ENCODE measurements around the gene SWI5.
"Not testable (repeated sequence)": the region's sequence is repeated elsewhere in the genome, so short reads cannot be mapped to it uniquely, and the experiment has no call there.

The SWI5 gene

DNA sequence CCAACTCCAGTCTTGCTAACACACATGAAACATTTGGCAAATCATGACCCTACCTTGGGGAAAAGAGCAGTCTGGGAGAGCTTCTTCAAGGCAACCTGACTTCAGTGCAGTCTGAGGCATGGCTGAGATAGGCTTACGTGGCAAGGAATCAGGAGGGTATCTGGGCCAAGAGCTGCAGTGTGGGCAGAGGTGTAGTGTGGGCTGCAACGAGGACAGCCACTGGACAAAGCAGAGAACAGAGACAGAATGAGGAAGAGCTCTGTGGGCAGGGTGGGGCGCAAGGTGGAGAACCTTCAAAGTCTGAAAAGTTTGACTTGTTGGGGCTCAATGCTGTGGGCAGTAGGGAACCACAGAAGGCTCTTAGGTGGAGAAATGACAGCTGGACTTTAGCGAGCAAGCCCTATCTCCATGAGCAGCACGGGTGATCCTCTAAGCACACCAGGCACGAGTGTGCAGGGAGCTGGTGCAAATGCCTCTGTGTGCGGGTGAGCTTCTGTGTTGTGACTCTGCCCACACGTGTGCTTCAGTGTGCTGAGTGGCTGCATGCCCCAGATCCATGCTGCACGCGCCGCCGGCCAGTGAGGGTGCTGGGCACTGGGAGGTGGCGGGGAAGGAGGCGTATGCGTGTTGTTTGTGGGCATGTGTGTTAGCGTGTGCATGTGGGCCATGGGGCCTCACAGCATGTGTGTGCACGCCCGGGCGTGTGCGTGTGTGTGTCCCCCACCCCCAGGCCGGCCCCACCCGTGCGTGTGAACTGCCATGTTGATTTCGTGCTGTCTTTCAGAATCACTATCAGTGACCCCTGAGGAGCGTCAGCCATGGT lies 23.5 kb upstream of the SWI5 start:
- DNase-seq: no peak

DNA sequence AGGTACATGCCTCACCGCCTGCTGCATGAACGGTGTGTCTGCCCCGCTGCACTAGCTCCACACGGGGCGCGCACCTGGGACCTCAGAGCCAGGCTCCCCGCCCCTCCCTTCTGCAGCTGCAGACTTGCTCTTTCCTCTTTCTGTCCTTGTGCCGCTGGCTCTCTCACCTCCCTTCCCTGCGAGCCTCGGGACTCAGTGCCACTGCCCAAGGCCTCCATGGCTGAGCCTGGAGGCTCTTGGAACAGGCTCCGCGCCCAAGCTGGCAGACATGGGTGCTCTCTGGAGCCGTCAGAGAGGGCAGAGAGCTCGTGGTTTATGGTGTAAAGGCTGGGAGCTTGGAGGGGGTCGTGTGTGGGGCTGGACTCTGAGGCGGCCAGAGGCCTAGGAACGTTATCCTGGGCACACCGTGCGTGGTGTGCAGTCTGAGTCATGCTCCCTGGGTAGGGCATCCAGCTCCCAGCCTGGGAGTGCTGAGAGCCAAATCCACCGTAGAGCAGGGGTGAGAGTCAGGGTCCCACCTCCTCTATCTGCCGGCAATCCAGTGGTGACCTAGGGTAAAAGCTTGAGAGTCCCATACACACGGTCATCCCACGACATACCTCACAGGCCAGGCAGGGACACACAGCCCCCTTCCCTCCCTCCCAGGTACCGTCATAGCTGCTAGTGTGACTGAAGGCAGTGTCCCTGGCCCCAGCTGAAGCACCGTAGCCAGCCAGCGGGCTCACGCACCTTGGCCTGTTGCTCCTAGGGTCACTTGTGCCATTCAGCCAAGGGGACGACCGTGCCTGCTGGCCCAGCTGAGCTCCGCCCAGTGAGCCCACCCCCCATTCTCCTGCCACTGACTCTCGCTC lies 22.7 kb upstream of the SWI5 start:
- DNase-seq: no peak

DNA sequence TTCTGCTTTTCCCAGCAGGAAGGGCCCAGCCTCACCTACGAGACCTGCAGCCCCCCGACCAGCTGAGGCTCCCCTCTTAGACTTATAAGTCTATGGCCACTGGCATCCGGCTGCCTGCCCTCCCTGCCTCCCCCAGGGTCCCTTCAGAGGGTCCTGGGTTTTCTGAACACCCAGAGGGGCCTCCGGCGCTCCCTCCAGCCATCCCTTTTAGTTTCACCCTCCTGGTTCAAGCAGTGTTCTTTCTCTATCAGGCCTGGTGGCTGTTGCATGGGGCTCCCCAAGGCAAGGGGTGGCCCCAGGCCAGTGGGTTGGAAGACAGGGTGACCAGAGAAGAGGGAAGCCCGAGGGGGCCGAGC lies 22.1 kb upstream of the SWI5 start:
- no peak for DNase-seq

DNA sequence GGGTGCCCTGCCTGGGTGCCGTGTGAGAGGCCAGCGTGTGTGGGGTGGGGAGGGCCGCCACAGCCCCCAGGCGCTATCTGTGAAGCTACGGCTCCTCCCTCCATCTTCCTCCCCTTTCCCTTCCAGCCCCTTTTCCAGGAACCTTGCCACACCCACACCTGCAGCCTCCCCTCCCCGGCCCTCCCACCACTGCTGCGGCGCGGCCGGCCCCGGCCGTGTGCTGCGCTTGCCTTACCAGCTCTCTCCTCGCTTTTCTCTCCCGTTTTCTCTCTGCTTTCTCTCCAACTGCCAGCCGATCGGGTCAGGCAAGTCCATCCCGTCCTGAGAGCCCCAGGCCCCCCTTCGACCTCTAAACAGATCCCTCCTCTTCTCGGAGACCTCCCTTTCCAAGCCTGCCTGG lies 21.7 kb upstream of the SWI5 start:
- no peak for DNase-seq

DNA sequence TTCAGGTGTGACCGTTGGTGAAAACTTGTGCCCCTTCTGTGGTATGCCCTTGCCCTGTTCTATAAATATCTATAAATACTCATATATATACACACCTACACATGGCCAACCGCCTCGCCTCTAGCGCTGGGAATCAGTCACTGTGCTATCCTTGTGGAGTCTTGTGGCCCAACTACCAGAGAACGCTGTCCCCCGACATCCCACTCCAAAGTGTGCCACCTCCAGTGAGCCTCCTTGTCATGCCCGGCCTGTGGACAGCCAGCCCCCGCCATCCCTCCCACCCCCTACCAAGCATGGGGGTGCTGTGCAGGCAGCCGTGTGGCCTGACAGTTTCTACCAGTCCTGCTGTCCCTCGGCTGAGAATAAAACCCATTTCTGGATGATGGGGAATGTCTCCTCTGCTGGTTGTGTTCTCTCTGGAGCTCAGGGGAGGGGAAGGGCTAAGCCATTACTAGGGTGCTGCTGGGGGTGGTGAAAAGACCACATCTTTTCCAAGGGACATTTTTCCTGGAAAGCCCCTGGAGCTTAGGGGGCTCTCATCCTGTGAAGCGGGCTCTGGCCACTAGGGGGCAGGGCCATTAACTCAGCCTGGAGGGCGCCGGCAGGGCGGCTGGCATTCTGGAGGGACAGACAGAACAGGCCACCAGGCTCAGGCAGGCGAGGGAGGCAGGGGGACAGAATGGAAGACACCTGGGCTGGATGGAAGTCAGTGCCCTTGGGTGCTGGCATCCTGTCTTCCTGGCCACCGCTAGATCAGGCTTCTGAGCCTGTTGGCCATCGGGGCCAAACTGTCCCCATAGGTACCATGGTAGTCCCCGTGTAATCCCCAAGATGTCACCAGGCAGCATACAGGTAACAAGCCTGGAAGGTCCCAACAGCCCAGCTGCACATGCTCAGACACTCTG lies 21.0 kb upstream of the SWI5 start:
- DNase-seq: peak; percentile 81

DNA sequence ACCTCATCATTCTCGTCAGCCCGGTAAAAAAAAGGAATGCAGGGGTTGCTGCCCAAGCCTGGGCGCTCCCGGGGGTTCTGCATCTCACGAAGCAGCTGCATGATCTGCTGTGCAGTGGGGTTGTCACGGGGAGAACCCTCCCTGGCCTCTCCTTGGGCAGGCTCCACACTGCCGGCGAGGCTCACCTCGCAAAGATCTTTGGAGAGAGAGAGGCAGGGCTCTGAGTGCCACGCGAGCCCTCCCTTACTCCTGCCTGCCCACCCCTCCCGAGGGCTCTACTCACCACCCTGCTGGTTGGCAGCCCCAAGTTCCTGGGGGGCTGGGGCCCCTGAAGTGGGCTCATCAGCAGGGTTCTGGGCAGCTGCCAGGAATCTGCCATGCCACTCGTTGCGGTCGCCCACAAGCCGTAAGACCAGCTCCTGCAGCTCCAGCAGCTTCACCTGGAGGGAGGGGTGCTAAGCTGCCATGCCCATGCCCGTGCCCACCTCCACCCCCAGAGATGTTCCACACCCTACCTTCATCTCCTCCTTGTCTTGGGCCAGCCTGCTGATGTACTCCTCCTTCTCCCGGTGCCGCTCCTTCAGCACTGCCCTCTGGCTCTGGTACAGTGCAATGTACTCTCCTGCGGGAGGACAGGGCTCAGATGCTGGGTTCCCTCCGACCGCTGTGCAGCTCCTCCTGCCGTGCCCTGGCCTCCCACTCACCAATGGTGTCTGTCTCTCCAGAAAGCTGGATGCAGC lies 18.8 kb upstream of the SWI5 start:
- DNase-seq: no peak

DNA sequence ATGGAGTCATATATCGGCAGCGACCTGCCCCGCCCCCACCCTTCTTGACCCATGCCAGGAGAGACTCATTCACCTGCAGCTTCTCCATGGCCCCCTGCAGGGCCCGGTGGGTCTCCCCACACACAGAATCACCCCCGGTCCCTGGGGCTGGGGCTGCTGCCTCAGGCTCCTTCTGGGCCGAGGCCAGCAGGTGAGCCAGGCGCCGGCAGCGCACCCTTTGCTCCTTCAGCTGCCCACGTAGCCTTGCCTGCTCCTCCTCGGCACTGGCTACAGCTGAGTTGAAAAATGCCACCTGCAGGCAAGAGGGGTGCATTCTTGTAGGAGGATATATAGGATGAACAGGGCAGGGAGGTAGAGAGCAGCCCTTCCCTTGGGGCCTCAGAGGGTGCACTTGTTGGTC lies 18.2 kb upstream of the SWI5 start:
- DNase-seq: no peak

DNA sequence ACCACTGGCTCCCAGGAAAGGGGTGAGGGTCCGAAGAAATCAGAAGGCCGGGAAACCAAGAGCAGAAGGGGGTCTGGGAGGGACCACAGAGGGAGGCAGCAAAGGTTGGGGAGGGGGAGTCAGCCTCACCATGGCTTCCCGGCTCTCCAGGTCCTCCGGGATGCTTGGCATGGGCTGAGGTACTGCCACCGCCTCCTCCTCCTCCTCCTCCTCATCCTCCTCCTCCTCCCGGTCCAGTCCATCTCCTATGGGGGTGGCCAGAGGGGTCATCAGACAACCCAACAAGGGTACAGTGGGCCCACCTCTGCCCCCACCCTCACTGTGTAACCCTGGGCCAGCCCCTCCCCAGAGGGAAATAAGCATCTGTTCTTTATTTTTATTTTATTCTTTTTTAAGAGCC lies 17.8 kb upstream of the SWI5 start:
- DNase-seq: no peak

DNA sequence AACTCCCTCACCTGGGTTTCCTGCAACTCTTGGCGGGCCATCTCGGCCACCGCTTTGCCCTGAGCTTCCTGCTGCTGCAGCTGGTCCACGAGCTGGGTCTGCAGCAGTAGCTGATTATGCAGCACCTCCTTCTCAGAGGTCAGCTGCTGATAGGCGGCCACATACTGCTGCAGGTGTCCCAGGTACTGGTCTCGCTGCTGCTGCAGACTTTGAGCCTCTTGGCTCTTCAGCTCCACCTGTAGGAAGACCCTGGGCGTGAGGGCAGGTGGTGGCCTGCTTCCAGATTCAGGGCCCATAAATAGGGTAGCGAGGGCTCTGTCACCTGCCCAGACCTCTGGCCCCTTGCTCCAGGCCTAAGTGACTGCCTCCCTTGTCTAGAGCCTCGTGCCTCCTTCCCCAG lies 16.9 kb upstream of the SWI5 start:
- DNase-seq: no peak

DNA sequence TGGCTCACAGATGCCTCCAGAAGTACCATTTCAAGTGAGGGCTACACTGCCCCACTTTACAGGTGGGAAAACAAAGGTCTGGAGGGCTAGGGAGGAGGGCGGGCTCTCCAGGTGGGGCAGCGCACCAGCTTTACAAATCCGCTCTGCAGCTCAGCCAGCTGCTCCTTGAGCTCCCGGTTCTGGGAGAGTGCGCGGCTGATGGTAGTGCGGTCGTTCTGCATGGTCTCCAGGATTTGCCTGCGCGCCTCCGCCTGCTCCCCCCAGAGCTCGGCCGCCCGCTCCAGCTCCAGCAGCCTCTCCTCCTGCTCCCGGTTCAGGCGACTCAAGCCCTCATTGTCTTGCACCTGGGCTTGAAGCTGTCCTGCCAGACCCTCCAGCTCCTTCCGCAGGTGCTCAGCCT lies 15.7 kb upstream of the SWI5 start:
- DNase-seq: no peak

DNA sequence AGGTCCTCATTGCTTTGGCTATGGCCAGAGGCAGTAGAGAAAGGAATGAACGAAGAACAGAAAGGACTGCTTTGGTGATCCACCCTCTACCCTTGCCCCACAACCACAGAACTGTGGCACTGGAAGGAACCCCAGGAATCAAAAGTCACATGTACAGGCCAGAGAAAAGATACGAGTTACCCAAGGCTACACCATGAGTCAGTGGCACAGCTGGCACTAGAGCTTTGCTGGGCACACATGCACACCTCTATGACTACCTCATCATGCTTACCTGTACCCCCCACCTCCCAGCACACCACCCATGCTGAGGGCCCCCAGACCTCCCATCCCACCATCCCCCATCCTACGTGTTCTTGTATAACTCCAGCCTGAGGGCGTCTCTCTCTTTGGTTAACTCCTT lies 13.4 kb upstream of the SWI5 start:
- DNase-seq: no peak

DNA sequence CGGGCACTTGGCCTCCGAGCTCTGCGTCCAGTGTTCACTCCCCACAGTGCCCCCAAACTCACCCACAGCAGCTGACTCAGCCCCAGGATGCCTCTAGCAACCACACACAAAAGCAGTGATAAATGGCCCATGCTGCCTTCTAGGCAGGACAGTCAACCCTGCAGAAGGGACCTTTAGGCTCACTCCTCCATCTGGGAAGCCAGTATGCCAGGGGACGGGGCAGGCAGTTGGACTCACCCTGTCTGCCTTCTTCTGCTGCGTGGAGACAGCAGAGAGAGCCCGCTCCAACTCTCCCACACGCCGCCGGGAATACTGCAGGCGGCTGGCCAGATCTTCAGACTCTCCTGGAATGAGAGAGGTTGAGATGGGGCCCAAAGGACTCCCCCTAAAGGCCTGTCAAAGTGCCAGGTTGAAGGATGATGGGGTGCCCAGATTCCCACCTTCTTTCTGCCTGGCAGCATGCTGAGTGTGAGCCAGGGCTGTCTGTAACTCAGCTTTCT lies 10.7 kb upstream of the SWI5 start:
- DNase-seq: no peak

DNA sequence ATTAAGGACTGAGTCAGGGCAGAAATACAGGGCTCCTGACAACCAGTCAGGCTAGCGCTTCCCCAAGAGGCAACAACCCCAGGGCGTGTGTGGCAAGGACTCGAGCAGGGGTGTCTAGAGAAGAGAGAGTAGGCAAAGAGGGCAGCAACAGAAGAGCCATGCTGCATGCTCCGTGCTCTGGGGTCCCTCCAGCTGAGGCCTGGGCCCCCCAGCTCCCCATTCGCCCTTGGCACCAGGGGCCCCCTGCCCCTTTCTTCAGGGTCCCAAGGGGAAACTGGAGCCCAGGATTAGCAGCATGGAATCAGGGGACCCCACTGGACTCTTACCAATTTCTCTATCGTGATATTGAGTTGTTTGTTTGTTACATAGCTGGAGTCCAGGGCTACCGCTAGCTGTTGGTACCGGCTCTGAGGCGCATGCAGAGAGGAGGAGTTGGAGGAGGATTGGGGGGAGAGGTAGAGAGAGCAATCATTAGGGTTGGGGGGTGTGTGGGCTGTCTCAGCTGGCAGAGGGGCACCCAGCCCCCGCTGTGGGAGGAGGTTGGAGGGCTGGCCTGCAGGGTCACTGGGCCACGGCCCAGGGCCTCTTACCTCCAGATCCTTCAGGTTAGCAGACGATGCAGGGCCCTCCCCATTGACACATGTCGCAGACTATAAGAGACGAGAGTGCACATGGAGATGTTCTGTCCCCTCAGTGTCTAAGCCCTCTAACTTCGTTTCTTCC lies 9.0 kb upstream of the SWI5 start:
- DNase-seq: no peak

DNA sequence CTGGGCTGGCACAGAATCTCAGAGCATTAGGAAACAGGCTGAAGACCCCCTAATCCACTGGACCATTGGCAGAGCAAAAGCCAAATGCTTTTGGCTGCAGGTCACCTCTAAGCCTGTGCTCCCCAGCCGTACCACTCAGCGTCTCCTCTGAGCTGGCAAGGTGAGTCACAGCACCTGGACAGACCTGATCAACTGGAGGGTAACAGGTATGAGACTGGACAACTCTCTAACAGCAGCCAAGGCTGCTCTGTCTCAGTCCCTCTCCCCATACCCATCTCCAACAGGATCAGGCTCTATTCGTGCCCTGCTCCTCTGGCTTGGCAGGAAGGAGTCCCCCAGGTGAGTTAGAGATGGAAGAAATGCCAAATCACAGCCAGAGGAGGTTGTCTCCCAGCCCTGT lies 5.0 kb upstream of the SWI5 start:
- DNase-seq: no peak

DNA sequence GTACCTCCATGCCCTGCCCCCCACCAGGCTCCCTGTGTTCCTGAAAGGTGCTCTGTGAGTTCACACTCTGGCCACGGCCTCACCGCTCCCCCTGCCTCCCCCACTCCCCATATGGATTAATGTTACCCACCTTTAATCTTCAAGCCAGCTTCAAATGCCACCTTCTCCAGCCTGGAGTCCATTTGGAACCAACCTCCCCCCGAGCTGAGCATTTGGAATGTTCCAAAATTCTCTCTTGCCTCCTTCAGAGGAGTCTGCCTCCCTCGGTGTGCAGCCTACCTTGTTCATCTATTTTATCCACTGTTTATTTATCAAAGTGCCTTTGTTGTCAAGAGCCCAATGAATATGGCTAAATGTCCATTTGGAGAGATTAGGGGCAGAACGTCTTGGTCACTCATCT lies 4.6 kb upstream of the SWI5 start:
- DNase-seq: no peak

DNA sequence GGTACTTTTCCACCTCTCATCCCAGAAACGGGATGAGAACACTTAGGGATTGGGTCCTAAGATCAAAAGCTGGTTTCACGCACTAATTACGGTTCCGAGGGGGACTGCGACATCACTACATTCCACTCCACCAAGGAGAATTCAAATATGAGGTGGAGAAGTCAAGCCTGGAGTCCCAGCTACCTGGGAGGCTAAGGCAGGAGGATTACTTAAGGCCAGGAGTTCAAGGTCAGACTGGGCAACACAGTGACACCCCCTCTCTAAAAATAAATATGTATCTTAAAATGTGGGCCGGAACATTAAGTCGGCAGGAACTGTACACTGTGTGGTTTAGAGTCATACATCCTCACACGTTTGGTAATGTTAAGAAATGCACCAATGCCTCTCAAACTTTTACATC lies 1.8 kb upstream of the SWI5 start:
- DNase-seq: no peak

DNA sequence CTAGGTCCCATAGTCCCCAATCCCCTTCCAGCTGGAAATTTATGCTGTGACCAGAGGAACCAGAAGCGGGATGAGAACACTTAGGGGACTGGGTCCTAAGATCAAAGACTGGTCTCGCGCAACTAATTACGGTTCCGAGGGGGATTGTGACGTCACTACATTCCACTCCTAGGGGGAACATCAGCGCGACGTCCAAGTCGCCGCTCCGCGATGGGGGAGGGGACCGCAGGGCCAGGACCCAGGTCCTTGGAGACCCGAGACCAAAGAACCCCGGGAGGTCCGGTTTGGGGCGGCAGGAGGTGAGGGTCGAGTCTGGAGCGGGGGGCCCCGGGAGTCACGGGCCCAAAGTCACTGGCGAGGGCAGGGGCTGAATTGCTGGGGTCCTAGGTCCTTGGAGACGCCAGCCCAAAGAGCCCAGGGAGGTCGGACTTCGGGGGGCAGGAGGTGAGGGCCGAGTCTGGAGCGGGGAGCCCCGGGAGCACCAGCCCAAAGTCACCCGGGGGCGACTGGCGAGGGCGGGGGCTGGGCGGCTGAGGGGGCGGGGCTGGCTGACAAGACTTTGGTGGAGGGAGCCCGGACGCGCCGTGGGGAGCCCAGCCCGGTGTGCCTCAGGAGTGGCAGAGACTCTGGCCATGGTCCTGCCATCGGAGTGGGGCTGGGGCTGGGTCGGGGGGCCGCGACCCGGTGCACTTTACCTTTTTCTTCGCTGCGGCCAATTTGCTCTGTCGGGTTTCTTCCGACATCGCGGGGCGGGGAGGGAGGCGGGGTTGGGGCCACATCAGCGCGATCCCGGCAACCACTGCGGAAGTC lies 673 bp upstream of the SWI5 start, which contains the start of gene GOLGA2:
TSS of gene GOLGA2 (minus strand) at position 810 of the 810 bp plus-strand sequence. CDS start at position 779, 31 bp downstream.
- DNase-seq: no peak

DNA sequence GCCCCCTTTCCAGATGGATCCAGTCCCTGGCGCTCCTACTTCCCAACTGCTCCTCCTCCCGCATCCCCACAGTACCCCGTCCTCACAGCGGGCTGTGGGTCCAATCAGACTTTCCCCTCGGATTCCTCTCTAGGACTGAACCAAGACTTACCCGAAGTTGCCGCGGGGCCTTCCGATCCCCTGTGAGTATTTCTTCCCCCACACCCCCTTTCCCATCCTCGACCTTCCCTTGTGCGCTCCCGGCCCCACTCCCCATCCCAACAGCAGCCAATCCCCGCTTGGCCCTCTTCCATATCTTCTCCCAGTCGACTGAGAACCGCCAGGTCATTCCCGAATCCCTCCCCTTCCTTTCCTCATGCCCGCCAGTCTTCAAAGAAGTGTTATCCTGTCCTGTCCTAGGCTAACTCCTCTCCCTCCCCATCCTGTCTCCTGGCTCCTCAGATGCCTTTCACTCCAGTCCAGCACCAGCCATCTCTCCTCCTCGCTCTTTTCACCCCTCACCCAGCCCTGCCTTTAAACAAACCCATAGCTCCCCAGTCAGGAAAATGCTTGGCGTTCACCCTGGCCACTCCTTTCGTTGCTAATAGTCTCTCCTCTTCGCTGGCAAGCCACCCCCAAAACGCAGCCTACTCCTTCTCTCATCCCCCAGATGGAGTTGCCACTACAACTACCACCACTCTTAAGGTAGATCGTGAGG lies 646 bp downstream of the SWI5 start:
- DNase-seq: no peak

DNA sequence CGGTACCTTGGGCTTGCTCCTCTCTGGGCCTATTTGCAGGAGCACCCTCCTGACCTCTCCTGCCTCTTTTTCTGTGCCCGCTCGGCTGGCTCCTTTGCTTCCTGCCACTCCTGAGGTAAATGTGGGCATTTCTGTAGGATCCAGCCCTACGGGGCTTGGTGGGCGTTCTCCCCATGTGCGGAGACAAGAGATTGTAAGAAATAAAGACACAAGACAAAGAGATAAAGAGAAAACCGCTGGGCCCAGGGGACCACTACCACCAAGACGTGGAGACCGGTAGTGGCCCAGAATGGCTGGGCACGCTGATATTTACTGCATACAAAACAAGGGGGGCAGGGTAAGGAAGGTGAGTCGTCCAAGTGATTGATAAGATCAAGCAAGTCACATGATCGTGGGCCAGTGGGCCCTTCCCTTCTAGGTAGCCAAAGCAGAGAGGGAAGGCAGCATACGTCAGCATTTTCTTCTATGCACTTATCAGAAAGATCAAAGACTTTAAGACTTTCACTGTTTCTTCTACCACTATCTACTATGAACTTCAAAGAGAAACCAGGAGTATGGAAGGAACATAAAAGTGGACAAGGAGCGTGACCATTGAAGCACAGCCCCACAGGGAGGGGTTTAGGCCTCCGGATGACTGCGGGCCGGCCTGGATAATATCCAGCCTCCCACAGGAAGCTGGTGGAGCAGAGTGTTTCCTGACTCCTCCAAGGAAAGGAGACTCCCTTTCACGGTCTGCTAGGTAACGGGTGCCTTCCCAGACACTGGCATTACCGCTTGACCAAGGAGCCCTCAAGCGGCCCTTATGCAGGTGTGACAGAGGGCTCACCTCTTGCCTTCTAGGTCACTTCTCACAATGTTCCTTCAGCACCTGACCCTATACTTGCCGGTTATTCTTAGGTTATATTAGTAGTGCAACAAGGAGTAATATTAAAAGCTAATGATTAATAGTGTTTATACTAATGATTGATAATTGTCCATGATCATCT lies 3.3 kb downstream of the SWI5 start:
- DNase-seq: not testable (repeated sequence)
